ENCODE results near the gene NTM. TPM values are rescaled to one million over a fixed set of nuclear protein-coding genes. Genes with fewer than 3 reads are reported as not detected.

Gene NTM
- total and polyA plus RNA-seq, 2 donors (not counting 3 experiments of a cell fraction or from before 2014, with no cell fraction given), result 1.00 to 1.1 TPM

DNA sequence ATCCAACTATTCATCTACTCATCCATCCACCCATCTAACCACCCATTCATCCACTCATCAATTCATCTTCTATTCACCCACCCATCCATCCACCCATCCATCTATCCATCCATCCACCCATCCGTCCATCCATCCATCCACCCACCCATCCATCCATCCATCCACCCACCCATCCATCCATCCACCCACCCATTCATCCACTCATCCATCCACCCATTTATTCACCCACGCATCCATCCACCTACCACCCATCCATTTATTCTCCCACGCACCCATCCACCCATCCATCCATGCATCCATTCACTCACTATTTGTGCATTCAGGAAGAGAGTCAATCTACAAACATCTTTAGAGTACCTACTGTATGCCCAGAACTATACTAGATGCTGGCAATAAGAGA, 482.3 kb downstream of the NTM start:
- H3K27me3 ChIP-seq (ENCODE audit: control insufficient read depth in 2 of 2, insufficient read depth in 2 of 2, low read length in 2 of 2), result no peaks in the 10 kb centered on the region
- H3K9ac ChIP-seq (replicated peaks; ENCODE audit: extremely low read depth, insufficient read depth, low read length), result no peak overlapping the region
- H3K4me3 ChIP-seq (replicated peaks in 1 of 3; ENCODE audit: insufficient read depth in 1 of 3, low read depth in 1 of 3, low read length in 3 of 3), result no peak overlapping the region
- H3K4me1 ChIP-seq (ENCODE audit: control insufficient read depth, extremely low read depth, insufficient read depth, low read length), result peaks cover 25% of the 10 kb centered on the region
- no peaks in the 10 kb centered on the region for H3K36me3 ChIP-seq (ENCODE audit: control insufficient read depth in 2 of 2, extremely low read depth in 1 of 2, insufficient read depth in 2 of 2, low read length in 2 of 2)
- no TSS peak for BruUV-seq (replicated peaks)
- DNase-seq (ENCODE audit: low read depth, low spot score), result no peak
- ChIA-PET POLR2A (no interaction called here), CTCF (no interaction called here)
- intact Hi-C loops (cut with micrococcal nuclease) (no loop called here), dilution Hi-C loops (cut with MboI; ENCODE audit: extremely low pct_ligation_motif_present, low sequenced_read_pairs) (no loop called here)
- no peak for TF ChIP-seq JUN (IDR thresholded peaks at IDR 0.05; ENCODE audit: borderline replicate concordance, insufficient read depth, insufficient read length, low read depth)
- TF ChIP-seq, protein P1, sequence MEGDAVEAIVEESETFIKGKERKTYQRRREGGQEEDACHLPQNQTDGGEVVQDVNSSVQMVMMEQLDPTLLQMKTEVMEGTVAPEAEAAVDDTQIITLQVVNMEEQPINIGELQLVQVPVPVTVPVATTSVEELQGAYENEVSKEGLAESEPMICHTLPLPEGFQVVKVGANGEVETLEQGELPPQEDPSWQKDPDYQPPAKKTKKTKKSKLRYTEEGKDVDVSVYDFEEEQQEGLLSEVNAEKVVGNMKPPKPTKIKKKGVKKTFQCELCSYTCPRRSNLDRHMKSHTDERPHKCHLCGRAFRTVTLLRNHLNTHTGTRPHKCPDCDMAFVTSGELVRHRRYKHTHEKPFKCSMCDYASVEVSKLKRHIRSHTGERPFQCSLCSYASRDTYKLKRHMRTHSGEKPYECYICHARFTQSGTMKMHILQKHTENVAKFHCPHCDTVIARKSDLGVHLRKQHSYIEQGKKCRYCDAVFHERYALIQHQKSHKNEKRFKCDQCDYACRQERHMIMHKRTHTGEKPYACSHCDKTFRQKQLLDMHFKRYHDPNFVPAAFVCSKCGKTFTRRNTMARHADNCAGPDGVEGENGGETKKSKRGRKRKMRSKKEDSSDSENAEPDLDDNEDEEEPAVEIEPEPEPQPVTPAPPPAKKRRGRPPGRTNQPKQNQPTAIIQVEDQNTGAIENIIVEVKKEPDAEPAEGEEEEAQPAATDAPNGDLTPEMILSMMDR (IDR thresholded peaks at IDR 0.05; ENCODE audit: extremely low read depth in 1 of 2, insufficient read depth in 1 of 2, low read depth in 1 of 2, low read length in 2 of 2), result no peak
- H2AFZ ChIP-seq (ENCODE audit: low read depth, low read length), result no peak overlapping the region
- H4K20me1 ChIP-seq (replicated peaks; ENCODE audit: control insufficient read depth, extremely low read depth, insufficient read depth, low read length), result no peaks in the 10 kb centered on the region
- no peak overlapping the region for H3K4me2 ChIP-seq (ENCODE audit: insufficient read depth, low read length)
- H3K9me1 ChIP-seq (replicated peaks; ENCODE audit: control insufficient read depth, extremely low read depth, insufficient read depth, low read length), result no peaks in the 10 kb centered on the region
- H3K79me2 ChIP-seq (ENCODE audit: control insufficient read depth, insufficient read depth, low read length), result no peaks in the 10 kb centered on the region
- H3K27ac ChIP-seq (ENCODE audit: insufficient read depth, low read depth, low read length), result no peak overlapping the region
- H3K9me3 ChIP-seq (replicated peaks; ENCODE audit: control insufficient read depth, insufficient read depth, low read length), result no peaks in the 10 kb centered on the region
- no peak for FAIRE-seq

DNA sequence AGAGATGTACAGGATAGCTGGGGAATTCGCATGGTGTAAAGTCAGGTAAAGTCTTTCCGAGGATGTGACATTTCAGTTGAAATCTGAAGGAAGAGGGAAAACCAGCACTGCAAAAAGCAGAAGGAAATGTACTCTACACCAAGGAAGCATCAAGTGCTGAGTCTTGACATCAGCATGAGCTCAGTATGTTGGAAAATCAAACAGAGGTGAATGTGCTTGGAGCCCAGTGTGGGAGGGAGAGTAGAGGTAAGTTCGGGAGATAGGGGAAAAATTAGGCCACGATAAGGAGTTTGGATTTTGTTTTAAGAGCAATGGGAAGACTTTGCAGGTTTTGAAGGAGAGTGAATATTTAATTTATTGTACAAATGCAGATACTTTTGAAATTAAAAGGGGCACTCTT, 484.0 kb downstream of the NTM start:
- Histone ChIP-seq H3K79me2 (ENCODE audit: control insufficient read depth, insufficient read depth, low read length) (no peaks in the 10 kb centered on the region), H3K9me3 (replicated peaks; ENCODE audit: control insufficient read depth, insufficient read depth, low read length) (no peaks in the 10 kb centered on the region), H4K20me1 (replicated peaks; ENCODE audit: control insufficient read depth, extremely low read depth, insufficient read depth, low read length) (no peaks in the 10 kb centered on the region), H3K4me1 (ENCODE audit: control insufficient read depth, extremely low read depth, insufficient read depth, low read length) (peaks cover 32% of the 10 kb centered on the region), H3K4me3 (replicated peaks in 1 of 3; ENCODE audit: insufficient read depth in 1 of 3, low read depth in 1 of 3, low read length in 3 of 3) (no peak overlapping the region), H2AFZ (ENCODE audit: low read depth, low read length) (peak overlapping the region; percentile 7), H3K9ac (replicated peaks; ENCODE audit: extremely low read depth, insufficient read depth, low read length) (no peak overlapping the region), H3K9me1 (replicated peaks; ENCODE audit: control insufficient read depth, extremely low read depth, insufficient read depth, low read length) (no peaks in the 10 kb centered on the region), H3K27me3 (ENCODE audit: control insufficient read depth in 2 of 2, insufficient read depth in 2 of 2, low read length in 2 of 2) (no peaks in the 10 kb centered on the region), H3K4me2 (ENCODE audit: insufficient read depth, low read length) (no peak overlapping the region), H3K36me3 (ENCODE audit: control insufficient read depth in 2 of 2, extremely low read depth in 1 of 2, insufficient read depth in 2 of 2, low read length in 2 of 2) (no peaks in the 10 kb centered on the region), H3K27ac (ENCODE audit: insufficient read depth, low read depth, low read length) (no peak overlapping the region)
- DNase-seq (ENCODE audit: low read depth, low spot score) (no peak), FAIRE-seq (no peak)
- intact Hi-C loops (cut with micrococcal nuclease), result no loop called here
- dilution Hi-C loops (cut with MboI; ENCODE audit: extremely low pct_ligation_motif_present, low sequenced_read_pairs), result no loop called here
- no TSS peak for BruUV-seq (replicated peaks)
- TF ChIP-seq JUN (IDR thresholded peaks at IDR 0.05; ENCODE audit: borderline replicate concordance, insufficient read depth, insufficient read length, low read depth), result no peak
- ChIA-PET POLR2A (no interaction called here), CTCF (interaction anchor here (1.3 to 7.6 kb wide), 4 partner anchors 13 to 119 kb away, joined by 3 to 70 read pairs (median 10); no protein-coding TSS in a partner anchor)

Data from endothelial cell of umbilical vein (primary cell).